H1 (cell line): Measurements from ENCODE around the gene PAK6. TPM values are rescaled to one million over a fixed set of nuclear protein-coding genes. Genes with fewer than 3 reads are reported as not detected.

ENCODE experiments used
- CTCF ChIA-PET: fragments of 300-600 bp; sonication (Branson Sonifier 250); formaldehyde crosslinking; loops from one replicate; lab custom pipeline; 2021; ENCODE audit not compliant: partially characterized antibody; lab: Charles Lee
- POLR2A ChIA-PET: fragments of 300-600 bp; sonication (Branson Sonifier 250); formaldehyde crosslinking; loops from one replicate; lab custom pipeline; 2021; ENCODE audit warnings: inconsistent platforms; ENCODE audit not compliant: partially characterized antibody; lab: Charles Lee
- DNase-seq, 2 experiments: peaks; one replicate each; pipeline versions ENCODE4 v3.0.0 to v3.0.0-alpha.2; 2010 to 2022; ENCODE audit warnings: low spot score in 2 of 2, low read depth in 1 of 2, mixed read lengths in 1 of 2
- FAIRE-seq: peaks from 2 replicates; lab custom pipeline; 2011; peaks lifted over from hg19 to GRCh38; lab: Jason Lieb, UNC
- H2AFZ ChIP-seq: 2 replicates; pipeline ENCODE4 v1.8.1; 2012; ENCODE audit warnings: low read length, inconsistent platforms
- H2AK5ac ChIP-seq: 2 replicates; pipeline ENCODE4 v1.6.1; 2013; ENCODE audit warnings: low read depth, low read length
- H2BK120ac ChIP-seq: replicated peaks from 2 replicates; pipeline ENCODE3; 2013; ENCODE audit warnings: low read depth, low read length, inconsistent platforms
- H2BK12ac ChIP-seq: 2 replicates; pipeline ENCODE4 v1.6.1; 2013; ENCODE audit warnings: low read depth, low read length
- H2BK15ac ChIP-seq: 2 replicates; pipeline ENCODE4 v1.6.1; 2013; ENCODE audit warnings: low read length
- H2BK20ac ChIP-seq: 2 replicates; pipeline ENCODE4 v1.6.1; 2013; ENCODE audit warnings: low read length
- H2BK5ac ChIP-seq: 2 replicates; pipeline ENCODE4 v1.6.1; 2013; ENCODE audit warnings: low read depth, low read length
- H3K14ac ChIP-seq: 2 replicates; pipeline ENCODE4 v1.6.1; 2013; ENCODE audit warnings: inconsistent platforms; ENCODE audit not compliant: insufficient read length
- H3K18ac ChIP-seq: 2 replicates; pipeline ENCODE4 v1.6.1; 2013; ENCODE audit warnings: low read length; ENCODE audit errors: extremely low read depth
- H3K23ac ChIP-seq: 2 replicates; pipeline ENCODE4 v1.6.1; 2013; ENCODE audit warnings: inconsistent platforms; ENCODE audit not compliant: insufficient read length
- H3K23me2 ChIP-seq: 2 replicates; pipeline ENCODE4 v1.6.1; 2013; ENCODE audit warnings: low read depth, low read length
- H3K27ac ChIP-seq: 2 replicates; pipeline ENCODE4 v1.6.1; 2011; ENCODE audit warnings: low read depth, low read length, inconsistent platforms
- H3K27me3 ChIP-seq, 4 experiments: replicated peaks in 1 of 4; 1 replicate in 1 of 4; 2 replicates in 3 of 4; pipeline versions ENCODE4 v1.6.1 to v1.8.1; 2011 to 2013; ENCODE audit warnings: low read length in 3 of 4, mild to moderate bottlenecking in 3 of 4, inconsistent platforms in 2 of 4, mixed read lengths in 2 of 4, moderate library complexity in 1 of 4; ENCODE audit not compliant: control insufficient read depth in 3 of 4, insufficient read depth in 3 of 4; ENCODE audit errors: extremely low read depth in 1 of 4
- H3K36me3 ChIP-seq, 4 experiments: 2 replicates each; pipeline versions ENCODE4 v1.6.1 to v1.8.1; 2011 to 2013; ENCODE audit warnings: mild to moderate bottlenecking in 4 of 4, low read length in 3 of 4, moderate library complexity in 2 of 4, control low read depth in 1 of 4, inconsistent platforms in 1 of 4; ENCODE audit not compliant: insufficient read depth in 4 of 4, control insufficient read depth in 2 of 4
- H3K4ac ChIP-seq: replicated peaks from 2 replicates; pipeline ENCODE3; 2013; ENCODE audit warnings: low read length, low read depth, mixed read lengths, inconsistent platforms; ENCODE audit not compliant: insufficient read length
- H3K4me1 ChIP-seq, 4 experiments: replicated peaks in 1 of 4; 1 replicate in 1 of 4; 2 replicates in 3 of 4; pipeline versions ENCODE4 v1.6.1 to v1.8.1; 2011 to 2013; ENCODE audit warnings: low read length in 3 of 4, inconsistent platforms in 2 of 4, mixed read lengths in 1 of 4; ENCODE audit not compliant: insufficient read depth in 4 of 4, control insufficient read depth in 3 of 4
- H3K4me2 ChIP-seq, 2 experiments: 2 replicates each; pipeline versions ENCODE4 v1.6.1 to v1.8.1; 2011 to 2013; ENCODE audit warnings: low read depth in 2 of 2, low read length in 2 of 2, control low read depth in 1 of 2, inconsistent platforms in 1 of 2, mild to moderate bottlenecking in 1 of 2; ENCODE audit not compliant: insufficient read depth in 1 of 2
- H3K4me3 ChIP-seq, 4 experiments: fragments of 200-600, 300-600 bp in 1 of 4; sonication (generic), shearing (Covaris generic), sonication (Bioruptor Twin) in 1 of 4; 2 replicates each; pipeline versions ENCODE4 v1.5.1 to v1.8.1; 2011 to 2016; ENCODE audit warnings: low read length in 4 of 4, low read depth in 3 of 4, control low read depth in 2 of 4, inconsistent platforms in 2 of 4, mild to moderate bottlenecking in 2 of 4, mixed read lengths in 1 of 4, moderate library complexity in 1 of 4; ENCODE audit not compliant: insufficient read depth in 2 of 4; ENCODE audit errors: extremely low read depth in 1 of 4
- H3K56ac ChIP-seq: replicated peaks from 2 replicates; pipeline ENCODE3; 2013; ENCODE audit warnings: low read depth, mild to moderate bottlenecking, mixed read lengths, low read length, inconsistent platforms; ENCODE audit not compliant: insufficient read length
- H3K79me1 ChIP-seq: 2 replicates; pipeline ENCODE4 v1.6.1; 2013; ENCODE audit warnings: low read depth, low read length, control low read depth
- H3K79me2 ChIP-seq, 2 experiments: 2 replicates each; pipeline versions ENCODE4 v1.6.1 to v1.8.1; 2012 to 2013; ENCODE audit warnings: low read length in 2 of 2, mild to moderate bottlenecking in 2 of 2, inconsistent platforms in 1 of 2; ENCODE audit not compliant: insufficient read depth in 2 of 2, control insufficient read depth in 1 of 2
- H3K9ac ChIP-seq, 4 experiments: replicated peaks in 1 of 4; 1 replicate in 1 of 4; 2 replicates in 3 of 4; pipeline versions ENCODE4 v1.6.1 to v1.8.1; 2011 to 2013; ENCODE audit warnings: low read depth in 3 of 4, low read length in 3 of 4, control low read depth in 2 of 4, mild to moderate bottlenecking in 2 of 4, moderate library complexity in 2 of 4, inconsistent platforms in 1 of 4; ENCODE audit errors: extremely low read depth in 1 of 4
- H3K9me3 ChIP-seq, 2 experiments: 2 replicates each; pipeline versions ENCODE4 v1.6.1 to v1.8.1; 2012 to 2013; ENCODE audit warnings: mild to moderate bottlenecking in 2 of 2, moderate library complexity in 2 of 2, control low read depth in 1 of 2, inconsistent platforms in 1 of 2, low read depth in 1 of 2, low read length in 1 of 2, mixed read lengths in 1 of 2; ENCODE audit not compliant: insufficient read depth in 2 of 2
- H4K20me1 ChIP-seq, 2 experiments: replicated peaks in 1 of 2; 2 replicates each; pipeline versions ENCODE3 to v1.8.1; 2011 to 2013; ENCODE audit warnings: inconsistent platforms in 2 of 2, low read length in 2 of 2, mild to moderate bottlenecking in 1 of 2; ENCODE audit not compliant: insufficient read depth in 2 of 2, control insufficient read depth in 1 of 2
- H4K5ac ChIP-seq: 2 replicates; pipeline ENCODE4 v1.6.1; 2013; ENCODE audit warnings: low read length, low read depth, mixed read lengths, inconsistent platforms; ENCODE audit not compliant: insufficient read length
- H4K8ac ChIP-seq: 2 replicates; pipeline ENCODE4 v1.8.0; 2013; ENCODE audit warnings: mild to moderate bottlenecking, moderate library complexity, low read length, inconsistent platforms; ENCODE audit not compliant: insufficient read depth; ENCODE audit errors: extremely low read depth
- H4K91ac ChIP-seq: replicated peaks from 2 replicates; pipeline ENCODE3; 2013; ENCODE audit warnings: low read length, mixed read lengths, inconsistent platforms; ENCODE audit not compliant: insufficient read length
- BCL11A ChIP-seq, 2 experiments: IDR thresholded peaks; one replicate each; pipeline ENCODE4 v1.6.1; 2011; ENCODE audit warnings: low read depth in 2 of 2, low read length in 2 of 2, mild to moderate bottlenecking in 2 of 2
- BRCA1 ChIP-seq: IDR thresholded peaks from 2 replicates; pipeline ENCODE4 v1.6.1; 2012; ENCODE audit warnings: low read depth, low read length, improper control_type of control experiment
- CBX8 ChIP-seq: fragments of 300-800, 300-1000 bp; sonication (generic); IDR thresholded peaks from 2 replicates; pipeline ENCODE4 v1.7.1; 2016; ENCODE audit warnings: low read depth, low read length, borderline replicate concordance
- CHD2 ChIP-seq: IDR thresholded peaks from 2 replicates; pipeline ENCODE4 v1.6.1; 2012; ENCODE audit warnings: low read length, improper control_type of control experiment
- HDAC6 ChIP-seq: IDR thresholded peaks from one replicate; pipeline ENCODE4 v1.7.1; 2012; ENCODE audit warnings: low read depth, mild to moderate bottlenecking, inconsistent platforms, low read length, moderate library complexity
- MAFK ChIP-seq: IDR thresholded peaks from 2 replicates; pipeline ENCODE4 v1.6.1; 2012; ENCODE audit warnings: low read depth, mild to moderate bottlenecking, improper control_type of control experiment, low read length
- POLR2A ChIP-seq, 2 experiments: IDR thresholded peaks; 1 replicate in 1 of 2; 2 replicates in 1 of 2; pipeline ENCODE4 v1.6.1; 2011; ENCODE audit warnings: low read depth in 2 of 2, low read length in 2 of 2, mild to moderate bottlenecking in 2 of 2; ENCODE audit errors: control extremely low read depth in 1 of 2
- RFX5 ChIP-seq: IDR thresholded peaks from 2 replicates; pipeline ENCODE4 v1.6.1; 2011; ENCODE audit warnings: low read depth, low read length, improper control_type of control experiment, borderline replicate concordance
- SAP30 ChIP-seq: fragments of 300-600 bp; sonication (generic); IDR thresholded peaks from 2 replicates; pipeline ENCODE4 v1.7.1; 2012; ENCODE audit warnings: low read length, moderate library complexity, mild to moderate bottlenecking, inconsistent platforms; ENCODE audit not compliant: insufficient read depth, insufficient replicate concordance
- TAF1 ChIP-seq: IDR thresholded peaks from 2 replicates; pipeline ENCODE4 v1.6.1; 2011; ENCODE audit warnings: mild to moderate bottlenecking, low read depth, low read length
- TBP ChIP-seq: IDR thresholded peaks from 2 replicates; pipeline ENCODE4 v1.6.1; 2011; ENCODE audit warnings: low read depth, low read length, improper control_type of control experiment
- YY1 ChIP-seq: IDR thresholded peaks from 2 replicates; pipeline ENCODE4 v1.6.1; 2011; ENCODE audit warnings: low read depth, mild to moderate bottlenecking, low read length
- polyA plus RNA-seq, 7 experiments: library from polyadenylated mRNA; depleted of rRNA in 3 of 7; stranded (reverse) in 5 of 7; unstranded in 2 of 7; fragments of >200 nt in 5 of 7; fragments of 200-250 nt in 2 of 7; gene quantifications; 1 replicate in 5 of 7; 2 replicates in 1 of 7; 4 replicates in 1 of 7; pipeline versions ENCODE4 v1.2.1 to v1.2.3, GENCODE V29; 2011 to 2013; ENCODE audit warnings: missing spikeins in 2 of 7, mixed read lengths in 2 of 7
- total RNA-seq: library from RNA; stranded (reverse); fragmentation: NEBNext Ultra II Directional; extraction: Animal tissue kit (Norgen Biotek cat#: 25700); gene quantifications from 2 replicates; pipeline ENCODE4 v1.2.1, GENCODE V29; 2021
- TF ChIP-seq, protein P1 (sequence below): IDR thresholded peaks from 2 replicates; pipeline ENCODE4 v1.6.1; 2012; ENCODE audit warnings: low read length, inconsistent platforms

The PAK6 gene
- total and polyA plus RNA-seq, 2 of the 8 experiments (the other 6 are each of a cell fraction or from before 2014, with no cell fraction given) = 6.9 to 9.4 TPM

DNA sequence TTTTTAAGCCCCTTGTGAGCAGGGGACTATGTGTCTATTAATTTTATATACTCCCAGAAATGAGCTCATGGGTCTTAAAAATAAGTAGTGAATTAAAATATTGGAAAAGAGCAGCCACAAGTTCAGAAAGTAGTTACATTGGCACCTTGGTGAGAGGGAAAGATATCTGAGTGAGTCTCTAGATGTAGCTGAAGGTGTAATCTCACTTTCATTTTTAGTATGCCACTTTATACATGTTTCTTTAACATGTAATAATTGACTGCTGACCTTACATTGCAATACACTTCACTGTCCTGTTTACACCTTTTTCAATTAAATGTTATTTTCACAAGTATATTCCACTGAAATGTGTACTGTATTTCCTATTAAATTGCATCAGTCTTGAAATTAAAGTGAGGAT lies 12.1 kb upstream of the PAK6 start:
- Histone ChIP-seq H2BK15ac (no peak overlapping the region), H3K4me3 (no peak overlapping the region), H3K23ac (no peak overlapping the region), H3K4ac (no peak overlapping the region), H4K5ac (no peak overlapping the region), H3K27ac (no peak overlapping the region), H3K79me2 (no peaks in the 10 kb centered on the region), H2BK120ac (no peak overlapping the region), H2BK5ac (no peak overlapping the region), H4K91ac (no peak overlapping the region), H3K79me1 (no peaks in the 10 kb centered on the region; the same call in 1 of the 2 replicates), H3K4me1 (no peaks in the 10 kb centered on the region), H3K14ac (no peak overlapping the region), H3K18ac (no peak overlapping the region), H2AK5ac (no peak overlapping the region), H3K56ac (no peak overlapping the region), H3K23me2 (no peaks in the 10 kb centered on the region), H4K8ac (no peak overlapping the region), H2BK20ac (no peak overlapping the region), H3K9ac (no peak overlapping the region), H2BK12ac (no peak overlapping the region), H4K20me1 (peaks cover 0 to 2% of the 10 kb centered on the region in 2 experiments), H3K27me3 (no peaks in the 10 kb centered on the region), H2AFZ (no peak overlapping the region), H3K4me2 (no peak overlapping the region), H3K9me3 (no peaks in the 10 kb centered on the region), H3K36me3 (peaks cover 13 to 53% (median 24%) of the 10 kb centered on the region in 4 experiments)
- ChIA-PET POLR2A (interaction anchor here (0.9 to 3.0 kb wide), 9 partner anchors 13 to 51 kb away, joined by 3 to 11 read pairs (median 3); partner anchors contain the start of gene PAK6), CTCF (interaction anchor here (0.7 to 46.3 kb wide), 9 partner anchors 9 to 181 kb away, joined by 3 to 1340 read pairs (median 5); no protein-coding TSS in a partner anchor)
- DNase-seq (no peak), FAIRE-seq (no peak)
- TF ChIP-seq TAF1 (no peak), YY1 (no peak), POLR2A (IDR thresholded peaks at IDR 0.05; ENCODE audit: control extremely low read depth in 1 of 2, low read depth in 2 of 2, low read length in 2 of 2) (no peak), SAP30 (no peak), BCL11A (IDR thresholded peaks at IDR 0.05; ENCODE audit: low read depth in 2 of 2, low read length in 2 of 2) (no peak), CBX8 (no peak), BRCA1 (no peak), HDAC6 (no peak), TBP (no peak), CHD2 (no peak), RFX5 (no peak), MAFK (no peak)
- TF ChIP-seq, protein P1, sequence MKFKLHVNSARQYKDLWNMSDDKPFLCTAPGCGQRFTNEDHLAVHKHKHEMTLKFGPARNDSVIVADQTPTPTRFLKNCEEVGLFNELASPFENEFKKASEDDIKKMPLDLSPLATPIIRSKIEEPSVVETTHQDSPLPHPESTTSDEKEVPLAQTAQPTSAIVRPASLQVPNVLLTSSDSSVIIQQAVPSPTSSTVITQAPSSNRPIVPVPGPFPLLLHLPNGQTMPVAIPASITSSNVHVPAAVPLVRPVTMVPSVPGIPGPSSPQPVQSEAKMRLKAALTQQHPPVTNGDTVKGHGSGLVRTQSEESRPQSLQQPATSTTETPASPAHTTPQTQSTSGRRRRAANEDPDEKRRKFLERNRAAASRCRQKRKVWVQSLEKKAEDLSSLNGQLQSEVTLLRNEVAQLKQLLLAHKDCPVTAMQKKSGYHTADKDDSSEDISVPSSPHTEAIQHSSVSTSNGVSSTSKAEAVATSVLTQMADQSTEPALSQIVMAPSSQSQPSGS = no peak
